Caco-2 (cell line): ENCODE measurements around the gene FOXP3. TPM values are rescaled to one million over a fixed set of nuclear protein-coding genes. Genes with fewer than 3 reads are reported as not detected.

Source experiments
- BruUV-seq: library from RNA; stranded (reverse); fragments of 400-500 nt; replicated peaks from 2 replicates; lab custom pipeline; 2021; lab: Mats Ljungman, UMichigan
- CTCF ChIA-PET: fragments of 300-600 bp; sonication (Branson Sonifier 250); formaldehyde crosslinking; loops from one replicate; lab custom pipeline; 2022; ENCODE audit warnings: antibody characterized with exemption; lab: Charles Lee
- POLR2A ChIA-PET: fragments of 300-600 bp; sonication (Branson Sonifier 250); formaldehyde crosslinking; loops from one replicate; lab custom pipeline; 2022; ENCODE audit warnings: antibody characterized with exemption; lab: Charles Lee
- DNase-seq, 2 experiments: peaks; one replicate each; pipeline versions ENCODE4 v3.0.0 to v3.0.0-alpha.2; 2020 to 2022
- H3K27me3 ChIP-seq: replicated peaks from 2 replicates; pipeline ENCODE4 v1.6.0; 2011; ENCODE audit warnings: low read length; ENCODE audit not compliant: control insufficient read depth, insufficient read depth
- H3K36me3 ChIP-seq: 2 replicates; pipeline ENCODE4 v1.5.1; 2011; ENCODE audit warnings: low read length; ENCODE audit not compliant: control insufficient read depth, insufficient read depth
- H3K4me1 ChIP-seq: fragments of 250-450 bp; sonication (Bioruptor Pico); 2 replicates; pipeline ENCODE4 v1.5.1; 2020; ENCODE audit warnings: mild to moderate bottlenecking
- H3K4me3 ChIP-seq: 2 replicates; pipeline ENCODE4 v1.5.1; 2011; ENCODE audit warnings: low read depth, mild to moderate bottlenecking, control low read depth, low read length
- H3K9me3 ChIP-seq: fragments of 250-450 bp; sonication (Bioruptor Pico); 2 replicates; pipeline ENCODE4 v1.5.1; 2020; ENCODE audit warnings: mild to moderate bottlenecking, moderate library complexity
- H3K27ac Mint-ChIP-seq: one replicate; pipeline ENCODE4 v1.8.0; 2022; ENCODE audit warnings: mixed read lengths; ENCODE audit not compliant: unreplicated experiment
- H3K27me3 Mint-ChIP-seq: one replicate; pipeline ENCODE4 v1.8.0; 2022; ENCODE audit warnings: mixed read lengths; ENCODE audit not compliant: insufficient read depth, unreplicated experiment
- H3K36me3 Mint-ChIP-seq: one replicate; pipeline ENCODE4 v1.8.0; 2022; ENCODE audit warnings: mild to moderate bottlenecking, mixed read lengths; ENCODE audit not compliant: insufficient read depth, unreplicated experiment
- H3K4me1 Mint-ChIP-seq: one replicate; pipeline ENCODE4 v1.8.0; 2022; ENCODE audit warnings: low read depth, mixed read lengths; ENCODE audit not compliant: unreplicated experiment
- H3K4me3 Mint-ChIP-seq: one replicate; pipeline ENCODE4 v1.8.0; 2022; ENCODE audit warnings: mild to moderate bottlenecking, moderate library complexity, mixed read lengths; ENCODE audit not compliant: unreplicated experiment
- H3K9me3 Mint-ChIP-seq: one replicate; pipeline ENCODE4 v1.8.0; 2022; ENCODE audit warnings: mixed read lengths; ENCODE audit not compliant: unreplicated experiment
- CTCF ChIP-seq, 2 experiments: fragments of 200-600 bp in 1 of 2; IDR thresholded peaks; 1 replicate in 1 of 2; 2 replicates in 1 of 2; pipeline versions ENCODE4 v1.5.1 to v1.8.0; 2011 to 2022; ENCODE audit warnings: antibody characterized with exemption in 1 of 2, control low read depth in 1 of 2, inconsistent platforms in 1 of 2, low read depth in 1 of 2, low read length in 1 of 2, mild to moderate bottlenecking in 1 of 2, moderate library complexity in 1 of 2; ENCODE audit not compliant: insufficient read depth in 1 of 2, severe bottlenecking in 1 of 2, unreplicated experiment in 1 of 2
- intact Hi-C: fragments of 100-400 bp; cut with micrococcal nuclease; formaldehyde crosslinking; loops from one replicate; pipeline ENCODE4 v1.10.0; 2022; ENCODE audit not compliant: unreplicated experiment
- total RNA-seq: library from RNA; stranded (reverse); gene quantifications from 2 replicates; pipeline ENCODE4 v1.2.3, GENCODE V29; 2022

Gene FOXP3
- total RNA-seq, 1 experiment from 2014 or later: 0.88 TPM

- DNase-seq: no peak
- no peaks in the 10 kb centered on the region for H3K27me3 ChIP-seq
- H3K36me3 ChIP-seq: no peaks in the 10 kb centered on the region
- no peaks in the 10 kb centered on the region for H3K9me3 Mint-ChIP-seq
- no TSS peak for BruUV-seq
- H3K36me3 Mint-ChIP-seq: peaks cover 32% of the 10 kb centered on the region
- H3K4me3 ChIP-seq: peak overlapping the region; percentile 75
- peaks cover 25% of the 10 kb centered on the region for H3K4me1 Mint-ChIP-seq
- no peaks in the 10 kb centered on the region for H3K9me3 ChIP-seq
- peak overlapping the region; percentile 96 for H3K4me3 Mint-ChIP-seq
- intact Hi-C loops: no loop called here
- peak overlapping the region; percentile 59 for H3K27ac Mint-ChIP-seq
- no peak for TF ChIP-seq CTCF (IDR thresholded peaks at IDR 0.05; ENCODE audit: insufficient read depth in 1 of 2, low read depth in 1 of 2, low read length in 1 of 2, severe bottlenecking in 1 of 2, unreplicated experiment in 1 of 2)
- POLR2A ChIA-PET: interaction anchor here (0.6 kb wide), 1 partner anchor 645 kb away, joined by 3 read pairs; no protein-coding TSS in a partner anchor
- peaks cover 12% of the 10 kb centered on the region; the same call in 1 of the 2 replicates for H3K4me1 ChIP-seq
- CTCF ChIA-PET: no interaction called here
- H3K27me3 Mint-ChIP-seq: no peaks in the 10 kb centered on the region
Observed at GRCh38 chrX:49270249-49270921, 5.9 kb upstream of the FOXP3 start.

GRCh38 chrX:49269767-49270248, 5.3 kb upstream of the FOXP3 start, which contains the start of gene PPP1R3F:
Gene PPP1R3F (plus strand): TSS chrX:49269793. CDS start chrX:49269870, 77 bp downstream.
- Mint-ChIP-seq H3K36me3 (peaks cover 32% of the 10 kb centered on the region), H3K27ac (peak within 1 kb of the TSS; percentile 99), H3K27me3 (no peaks in the 10 kb centered on the region), H3K9me3 (no peaks in the 10 kb centered on the region), H3K4me3 (peak within 1 kb of the TSS; percentile 96), H3K4me1 (peaks cover 25% of the 10 kb centered on the region)
- Histone ChIP-seq H3K36me3 (no peaks in the 10 kb centered on the region), H3K9me3 (no peaks in the 10 kb centered on the region), H3K27me3 (no peaks in the 10 kb centered on the region), H3K4me3 (peak within 1 kb of the TSS; percentile 75), H3K4me1 (peaks cover 12% of the 10 kb centered on the region; the same call in 1 of the 2 replicates)
- TF ChIP-seq CTCF (IDR thresholded peaks at IDR 0.05; ENCODE audit: insufficient read depth in 1 of 2, low read depth in 1 of 2, low read length in 1 of 2, severe bottlenecking in 1 of 2, unreplicated experiment in 1 of 2): no peak
- POLR2A ChIA-PET: interaction anchor here (0.6 to 2.0 kb wide), 4 partner anchors 20 to 542 kb away, joined by 3 to 43 read pairs (median 4); partner anchors contain the start of gene CCDC22
- intact Hi-C loops: loop anchor here (2.0 kb wide), 2 partner anchors 69 to 79 kb away; partner anchors contain the start of gene SYP
- no TSS peak for BruUV-seq
- CTCF ChIA-PET: interaction anchor here (1.0 kb wide), 1 partner anchor 267 kb away, joined by 3 read pairs; the partner anchor contains the start of gene GRIPAP1
- DNase-seq: no peak

GRCh38 chrX:49269010-49269766, 4.7 kb upstream of the FOXP3 start:
- no peak for TF ChIP-seq CTCF (IDR thresholded peaks at IDR 0.05; ENCODE audit: insufficient read depth in 1 of 2, low read depth in 1 of 2, low read length in 1 of 2, severe bottlenecking in 1 of 2, unreplicated experiment in 1 of 2)
- Mint-ChIP-seq H3K4me1 (peaks cover 25% of the 10 kb centered on the region), H3K27me3 (no peaks in the 10 kb centered on the region), H3K36me3 (peaks cover 26% of the 10 kb centered on the region), H3K9me3 (no peaks in the 10 kb centered on the region), H3K27ac (peak overlapping the region; percentile 99), H3K4me3 (peak overlapping the region; percentile 96)
- DNase-seq: peak; percentile 94 to 97
- Histone ChIP-seq H3K4me3 (peak overlapping the region; percentile 63), H3K9me3 (no peaks in the 10 kb centered on the region), H3K4me1 (peaks cover 12% of the 10 kb centered on the region; the same call in 1 of the 2 replicates), H3K36me3 (no peaks in the 10 kb centered on the region), H3K27me3 (no peaks in the 10 kb centered on the region)
- intact Hi-C loops: loop anchor here (2.0 kb wide), 2 partner anchors 68 to 78 kb away; partner anchors contain the start of gene SYP
- no TSS peak for BruUV-seq
- ChIA-PET CTCF (interaction anchor here (1.0 to 1.3 kb wide), 4 partner anchors 77 to 267 kb away, joined by 3 to 10 read pairs (median 5); partner anchors contain the start of gene GRIPAP1), POLR2A (interaction anchor here (0.5 to 2.0 kb wide), 8 partner anchors 13 to 656 kb away, joined by 3 to 43 read pairs (median 4); partner anchors contain the start of gene CCDC22)
